GM23248 (cell line): ENCODE results near the gene NFKB1.

ENCODE experiments used
- EZH2 ChIP-seq: fragments of 200-600 bp; sonication (generic); IDR thresholded peaks from 2 replicates; pipeline ENCODE4 v1.6.1; 2018; ENCODE audit warnings: antibody characterized with exemption, mild to moderate bottlenecking; ENCODE audit not compliant: insufficient read depth, poor library complexity, severe bottlenecking
- EZH2phosphoT487 ChIP-seq: fragments of 200-600 bp; sonication (generic); IDR thresholded peaks from 2 replicates; pipeline ENCODE4 v1.6.1; 2018; ENCODE audit warnings: antibody characterized with exemption, moderate library complexity, mild to moderate bottlenecking, low read depth; ENCODE audit not compliant: insufficient read depth

- TF ChIP-seq EZH2phosphoT487: no peak
- no peak for TF ChIP-seq EZH2
These were observed 45.4 kb upstream of the NFKB1 start for GRCh38 chr4:102455750-102456149.
